HG02870 (cell line): ENCODE measurements around the gene MGRN1.

ENCODE experiments used
- ATAC-seq: cut with Tn5 transposase; IDR thresholded peaks from one replicate; pipeline ENCODE4 v1.9.1; 2021; ENCODE audit warnings: mild to moderate bottlenecking, moderate library complexity; ENCODE audit not compliant: unreplicated experiment

MGRN1 gene

GRCh38 chr16:4685776-4686496 is 61.3 kb downstream of the MGRN1 start:
- no peak for ATAC-seq

DNA sequence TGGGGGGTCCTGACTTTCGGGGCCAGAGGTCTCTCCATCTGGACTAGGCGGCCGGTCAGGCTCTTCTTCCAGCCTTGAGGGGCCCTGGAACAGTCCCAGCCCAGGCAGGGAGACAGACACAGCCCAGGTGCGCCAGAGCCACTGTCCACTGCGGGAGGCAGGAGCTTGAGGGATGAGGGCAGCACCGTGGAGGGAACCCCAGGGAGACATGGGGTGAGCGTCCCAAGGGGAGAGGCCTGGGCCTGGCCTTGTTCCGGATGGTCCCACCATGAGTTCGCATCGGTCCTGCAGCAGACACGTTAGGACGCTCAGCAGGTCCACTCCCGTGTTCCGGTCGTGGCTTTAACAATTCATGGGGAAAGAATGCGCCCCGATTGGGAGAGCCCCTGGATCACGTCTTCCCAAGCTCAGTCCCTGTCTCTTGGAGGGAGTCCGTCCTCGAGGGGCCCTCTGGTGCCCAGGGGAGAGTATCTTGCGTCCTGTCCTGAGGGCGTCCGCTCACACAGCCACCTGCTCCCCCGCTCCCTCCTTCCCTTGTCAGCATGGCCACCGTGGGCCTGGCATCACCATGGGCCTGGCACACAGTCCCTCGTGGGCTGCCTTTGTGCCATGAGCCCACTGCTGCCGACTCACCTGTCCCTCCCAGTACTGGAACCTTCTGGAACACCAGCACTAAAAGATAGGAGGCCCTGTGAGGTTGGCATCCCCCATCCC is 62.0 kb downstream of the MGRN1 start:
- ATAC-seq, result no peak

DNA sequence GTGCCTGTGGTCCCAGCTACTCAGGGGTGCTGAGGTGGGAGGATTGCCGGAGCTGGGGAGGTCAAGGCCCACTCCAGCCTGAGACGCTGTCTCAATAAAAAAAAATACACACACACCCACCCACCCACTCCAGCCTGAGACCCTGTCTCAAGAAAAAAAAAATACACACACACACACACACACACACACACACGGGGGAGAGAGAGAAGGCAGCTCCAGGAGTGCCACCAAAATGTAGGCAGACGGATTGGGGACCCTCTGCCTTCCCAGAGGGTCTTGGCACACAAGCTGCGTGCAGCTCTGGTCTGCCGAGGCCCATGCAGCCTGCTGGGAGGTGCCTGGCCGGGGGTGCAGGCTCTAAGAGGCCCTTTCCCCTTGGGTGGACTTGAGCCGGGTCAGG is 62.8 kb downstream of the MGRN1 start:
- no peak for ATAC-seq

- no peak for ATAC-seq
Observed at GRCh38 chr16:4687946-4688673, 63.5 kb downstream of the MGRN1 start.

- no peak for ATAC-seq
Observed at GRCh38 chr16:4688674-4689045, 64.0 kb downstream of the MGRN1 start.

- no peak for ATAC-seq
Observed at GRCh38 chr16:4689091-4689671, 64.6 kb downstream of the MGRN1 start.

GRCh38 chr16:4689864-4690704 is 65.5 kb downstream of the MGRN1 start:
- no peak for ATAC-seq

DNA sequence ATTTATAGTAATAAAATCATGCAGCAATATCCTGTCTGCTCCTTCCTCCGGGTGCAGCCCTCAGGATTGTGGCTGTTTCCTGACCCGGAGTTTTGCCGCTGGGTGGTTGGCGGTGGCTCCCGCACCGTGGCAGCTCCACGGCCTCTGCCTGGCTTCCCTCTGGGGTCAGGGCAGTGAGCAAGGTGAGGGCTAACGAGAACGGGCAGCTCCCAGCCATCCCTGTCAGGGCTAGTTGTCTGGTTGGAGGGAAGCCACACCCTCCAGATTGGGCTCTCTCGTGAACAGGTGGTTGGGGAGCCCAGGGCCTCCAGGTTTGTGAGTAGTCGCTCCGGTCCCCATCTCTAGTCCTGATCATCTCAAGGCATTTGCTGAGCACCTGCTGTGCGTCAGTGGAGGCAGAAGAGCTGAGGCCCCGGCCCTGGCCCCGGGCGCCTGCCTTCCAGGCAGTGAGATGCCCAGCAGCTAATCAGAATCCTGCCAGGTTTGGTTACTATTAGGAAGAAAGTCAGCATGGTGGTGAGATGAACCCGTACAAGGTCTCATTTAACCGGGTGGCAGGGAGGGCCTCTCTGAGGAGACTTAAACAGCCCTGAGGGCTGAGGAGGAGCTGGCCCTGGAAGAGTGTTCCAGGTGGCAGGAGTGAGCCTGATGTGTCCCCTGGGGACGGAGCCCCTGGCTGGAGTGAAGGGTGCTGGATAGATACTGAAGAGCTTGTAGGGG is 66.5 kb downstream of the MGRN1 start:
- ATAC-seq, result no peak

GRCh38 chr16:4691666-4692412 is 67.2 kb downstream of the MGRN1 start:
- no peak for ATAC-seq

- ATAC-seq, result peak; percentile 11
Observed at GRCh38 chr16:4692460-4693295, 68.1 kb downstream of the MGRN1 start.

GRCh38 chr16:4693296-4693955 is 68.8 kb downstream of the MGRN1 start, which contains the start of gene NUDT16L1:
Gene NUDT16L1, plus strand, starts transcription at chr16:4693562. Its CDS starts 165 bp downstream, at chr16:4693727.
- ATAC-seq, result peak; percentile 94

DNA sequence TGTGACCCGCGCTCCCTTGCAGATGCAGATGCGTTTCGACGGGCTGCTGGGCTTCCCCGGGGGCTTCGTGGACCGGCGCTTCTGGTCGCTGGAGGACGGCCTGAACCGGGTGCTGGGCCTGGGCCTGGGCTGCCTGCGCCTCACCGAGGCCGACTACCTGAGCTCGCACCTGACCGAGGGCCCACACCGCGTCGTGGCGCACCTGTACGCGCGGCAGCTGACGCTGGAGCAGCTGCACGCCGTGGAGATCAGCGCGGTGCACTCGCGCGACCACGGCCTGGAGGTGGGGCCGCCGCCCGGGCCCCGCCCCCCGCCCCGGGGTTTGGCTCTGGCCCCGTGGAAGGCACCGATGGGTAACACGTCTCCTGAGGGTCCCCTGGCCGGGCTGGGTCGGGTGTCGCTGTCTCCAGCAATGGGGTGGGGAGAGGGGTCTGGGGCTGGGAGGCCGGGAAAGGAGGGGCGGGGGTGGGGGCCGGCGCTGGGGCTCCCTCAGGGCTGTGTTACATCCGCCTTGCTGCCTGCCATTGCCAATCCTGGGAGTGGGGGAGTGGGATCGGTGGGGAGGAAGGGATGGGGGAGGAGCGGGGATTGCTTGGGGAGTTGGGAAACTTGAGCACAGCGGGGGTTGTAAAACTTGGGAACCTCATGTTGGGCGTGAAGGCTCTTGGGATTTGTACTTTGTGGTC is 69.5 kb downstream of the MGRN1 start:
- ATAC-seq, result peak; percentile 4

- ATAC-seq, result no peak
Observed at GRCh38 chr16:4694642-4695451, 70.2 kb downstream of the MGRN1 start.

- no peak for ATAC-seq
Observed at GRCh38 chr16:4695473-4696171, 71.0 kb downstream of the MGRN1 start.

GRCh38 chr16:4696172-4696904 is 71.7 kb downstream of the MGRN1 start:
- no peak for ATAC-seq
